LNCaP clone FGC (cell line): ENCODE measurements around the gene SORL1.

ENCODE experiments used
- DNase-seq: peaks from one replicate; pipeline ENCODE4 v3.0.0-alpha.2; 2011; ENCODE audit warnings: low read depth
- H3K4me3 ChIP-seq: 2 replicates; pipeline ENCODE4 v1.5.1; 2011; ENCODE audit warnings: mild to moderate bottlenecking, low read depth, low read length, control low read depth
- TF ChIP-seq, protein P1 (sequence below): IDR thresholded peaks from 2 replicates; pipeline ENCODE4 v1.5.1; 2012; ENCODE audit warnings: mild to moderate bottlenecking; ENCODE audit not compliant: control insufficient read depth, insufficient read depth; ENCODE audit errors: extremely low read depth

Gene SORL1

GRCh38 chr11:121427400-121427744 lies 24.7 kb upstream of the SORL1 start:
- TF ChIP-seq, protein P1, sequence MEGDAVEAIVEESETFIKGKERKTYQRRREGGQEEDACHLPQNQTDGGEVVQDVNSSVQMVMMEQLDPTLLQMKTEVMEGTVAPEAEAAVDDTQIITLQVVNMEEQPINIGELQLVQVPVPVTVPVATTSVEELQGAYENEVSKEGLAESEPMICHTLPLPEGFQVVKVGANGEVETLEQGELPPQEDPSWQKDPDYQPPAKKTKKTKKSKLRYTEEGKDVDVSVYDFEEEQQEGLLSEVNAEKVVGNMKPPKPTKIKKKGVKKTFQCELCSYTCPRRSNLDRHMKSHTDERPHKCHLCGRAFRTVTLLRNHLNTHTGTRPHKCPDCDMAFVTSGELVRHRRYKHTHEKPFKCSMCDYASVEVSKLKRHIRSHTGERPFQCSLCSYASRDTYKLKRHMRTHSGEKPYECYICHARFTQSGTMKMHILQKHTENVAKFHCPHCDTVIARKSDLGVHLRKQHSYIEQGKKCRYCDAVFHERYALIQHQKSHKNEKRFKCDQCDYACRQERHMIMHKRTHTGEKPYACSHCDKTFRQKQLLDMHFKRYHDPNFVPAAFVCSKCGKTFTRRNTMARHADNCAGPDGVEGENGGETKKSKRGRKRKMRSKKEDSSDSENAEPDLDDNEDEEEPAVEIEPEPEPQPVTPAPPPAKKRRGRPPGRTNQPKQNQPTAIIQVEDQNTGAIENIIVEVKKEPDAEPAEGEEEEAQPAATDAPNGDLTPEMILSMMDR: no peak
- no peak overlapping the region for H3K4me3 ChIP-seq
- DNase-seq: no peak

DNA sequence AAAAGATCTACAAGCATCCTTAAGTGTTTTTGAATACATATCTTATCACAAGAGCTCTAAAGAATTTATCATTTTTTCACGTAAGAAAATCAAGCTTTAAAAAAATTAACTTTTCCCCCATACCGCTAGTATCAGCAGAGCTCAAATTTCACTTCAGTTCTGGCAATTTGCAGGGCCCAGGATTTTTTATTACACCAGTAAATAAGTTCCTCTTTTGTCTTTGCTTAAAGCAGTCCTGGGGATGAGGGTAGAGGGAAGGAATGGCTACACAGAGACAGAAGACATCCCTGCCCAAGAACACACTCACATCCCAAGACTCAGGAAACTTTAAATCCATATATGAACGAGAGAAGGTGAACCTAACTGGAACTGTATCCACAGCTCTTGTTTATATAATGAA lies 22.6 kb upstream of the SORL1 start:
- no peak for DNase-seq
- TF ChIP-seq, protein P1: no peak
- no peak overlapping the region for H3K4me3 ChIP-seq

DNA sequence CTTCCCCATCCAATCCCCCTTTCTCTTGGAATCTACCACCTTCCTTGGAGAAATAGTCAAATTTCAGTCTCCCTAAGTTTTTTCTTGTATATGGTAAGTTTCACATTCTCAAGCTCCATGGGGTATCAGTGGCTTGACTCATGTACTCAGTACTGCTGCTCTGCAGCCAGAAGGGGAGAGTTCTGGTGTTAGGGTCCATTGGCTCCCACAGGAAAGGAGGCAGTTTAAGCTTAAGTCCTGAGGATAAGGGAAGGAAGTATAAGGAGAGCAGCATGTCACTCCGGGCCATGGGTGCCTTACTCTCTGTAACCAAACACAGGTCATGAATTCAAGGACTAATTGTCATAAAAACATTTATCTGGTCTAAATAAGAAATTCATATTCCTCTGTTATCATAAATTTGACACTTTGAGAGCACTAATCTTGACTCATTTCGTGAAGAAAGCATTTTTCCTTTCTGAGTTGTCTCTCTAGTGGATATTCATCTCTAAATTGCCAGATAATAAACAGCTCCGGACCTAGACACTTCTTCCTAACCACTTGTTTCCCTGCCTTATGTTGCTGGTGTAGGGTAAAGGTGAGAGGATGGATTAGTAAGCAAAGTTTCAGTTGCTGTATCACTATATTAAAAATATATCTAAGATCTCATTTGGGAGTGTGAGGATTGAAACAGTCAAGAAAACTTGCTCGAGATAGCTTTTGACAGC lies 20.1 kb upstream of the SORL1 start:
- TF ChIP-seq, protein P1: no peak
- no peak overlapping the region for H3K4me3 ChIP-seq
- no peak for DNase-seq

- H3K4me3 ChIP-seq: no peak overlapping the region
- TF ChIP-seq, protein P1: no peak
- no peak for DNase-seq
These were observed 17.0 kb upstream of the SORL1 start for GRCh38 chr11:121435132-121435531.

- no peak overlapping the region for H3K4me3 ChIP-seq
- TF ChIP-seq, protein P1: no peak
- DNase-seq: no peak
These were observed 16.3 kb upstream of the SORL1 start for GRCh38 chr11:121435551-121436511.

DNA sequence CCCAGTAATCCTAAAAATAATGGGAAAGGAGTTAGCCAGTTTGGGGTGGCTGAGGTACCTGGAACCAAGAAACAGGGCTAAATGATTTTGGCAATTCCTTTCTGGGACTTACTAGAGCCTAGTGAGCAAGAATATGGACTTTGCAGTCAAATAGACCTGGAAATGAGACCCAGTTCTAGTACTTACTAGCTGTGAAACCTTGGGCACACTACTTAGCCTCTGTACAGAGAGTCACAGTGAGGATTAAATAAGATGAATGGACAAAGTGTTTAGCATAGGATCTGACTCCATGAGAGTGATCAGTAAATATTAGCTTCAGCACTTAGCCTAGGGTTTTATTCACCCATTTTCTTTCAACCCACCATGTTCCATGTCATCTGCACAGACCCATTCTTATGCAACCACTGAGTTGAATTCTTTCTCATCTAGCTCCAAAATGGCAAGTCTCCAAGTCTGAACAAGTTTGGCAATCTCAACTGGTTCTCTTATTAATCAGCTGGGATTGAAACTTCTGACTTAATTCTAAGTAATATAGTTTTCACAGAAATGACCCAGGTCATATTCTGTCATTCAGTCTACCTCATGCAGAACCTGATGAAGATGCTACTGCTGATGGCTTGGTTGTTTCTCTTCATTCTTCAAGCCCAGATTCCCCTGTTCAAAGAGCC lies 15.0 kb upstream of the SORL1 start:
- no peak for DNase-seq
- H3K4me3 ChIP-seq: no peak overlapping the region
- TF ChIP-seq, protein P1: no peak
